ELR (cell line): Measurements from ENCODE around the gene SKA2.
"Not testable (repeated sequence)": the region's sequence is repeated elsewhere in the genome, so short reads cannot be mapped to it uniquely, and the experiment has no call there.

Source experiments
- DNase-seq: peaks from one replicate; pipeline ENCODE4 v3.0.0-alpha.2; 2015; ENCODE audit warnings: low read depth

SKA2 gene

GRCh38 chr17:59154721-59155438, at the start of gene SKA2:
Gene SKA2 (minus strand): TSS chr17:59155186. CDS start chr17:59155163, 23 bp downstream.
- DNase-seq = peak; percentile 100

GRCh38 chr17:59202320-59202719, 47.3 kb upstream of the SKA2 start:
- DNase-seq = no peak

GRCh38 chr17:59199398-59199797, 44.4 kb upstream of the SKA2 start:
- DNase-seq = no peak

- no peak for DNase-seq
Measured at GRCh38 chr17:59193336-59193862, 38.4 kb upstream of the SKA2 start.

GRCh38 chr17:59190806-59191205, 35.8 kb upstream of the SKA2 start:
- no peak for DNase-seq

- no peak for DNase-seq
Measured at GRCh38 chr17:59186850-59187249, 31.9 kb upstream of the SKA2 start.

GRCh38 chr17:59185997-59186396, 31.0 kb upstream of the SKA2 start:
- no peak for DNase-seq

- no peak for DNase-seq
Measured at GRCh38 chr17:59181481-59181880, 26.5 kb upstream of the SKA2 start.

GRCh38 chr17:59180626-59181025, 25.6 kb upstream of the SKA2 start:
- no peak for DNase-seq

GRCh38 chr17:59179601-59180000, 24.6 kb upstream of the SKA2 start:
- DNase-seq = not testable (repeated sequence)

- DNase-seq = peak; percentile 34
Measured at GRCh38 chr17:59178266-59178985, 23.4 kb upstream of the SKA2 start.

- DNase-seq = no peak
Measured at GRCh38 chr17:59175076-59175475, 20.1 kb upstream of the SKA2 start.

- no peak for DNase-seq
Measured at GRCh38 chr17:59174671-59175070, 19.7 kb upstream of the SKA2 start.

GRCh38 chr17:59172436-59173004, 17.5 kb upstream of the SKA2 start:
- no peak for DNase-seq

GRCh38 chr17:59167571-59168001, 12.6 kb upstream of the SKA2 start:
- peak; percentile 83 for DNase-seq

GRCh38 chr17:59165933-59166342, 11.0 kb upstream of the SKA2 start:
- peak; percentile 70 for DNase-seq

GRCh38 chr17:59161477-59161876, 6.5 kb upstream of the SKA2 start:
- no peak for DNase-seq

- no peak for DNase-seq
Measured at GRCh38 chr17:59160157-59161025, 5.4 kb upstream of the SKA2 start.

- DNase-seq = no peak
Measured at GRCh38 chr17:59155439-59156177, 622 bp upstream of the SKA2 start, which contains the start of gene PRR11. Gene PRR11 (plus strand): TSS chr17:59155746. CDS start chr17:59169753, 14,007 bp downstream.

- DNase-seq = peak; percentile 77
Measured at GRCh38 chr17:59154292-59154720, 680 bp downstream of the SKA2 start.

GRCh38 chr17:59152925-59153324, 2.1 kb downstream of the SKA2 start:
- DNase-seq = no peak
